ENCODE measurements around the gene TPCN2.
A peak's percentile ranks its signal among the peaks of the same experiment; 100 is the strongest.

TPCN2 gene

DNA sequence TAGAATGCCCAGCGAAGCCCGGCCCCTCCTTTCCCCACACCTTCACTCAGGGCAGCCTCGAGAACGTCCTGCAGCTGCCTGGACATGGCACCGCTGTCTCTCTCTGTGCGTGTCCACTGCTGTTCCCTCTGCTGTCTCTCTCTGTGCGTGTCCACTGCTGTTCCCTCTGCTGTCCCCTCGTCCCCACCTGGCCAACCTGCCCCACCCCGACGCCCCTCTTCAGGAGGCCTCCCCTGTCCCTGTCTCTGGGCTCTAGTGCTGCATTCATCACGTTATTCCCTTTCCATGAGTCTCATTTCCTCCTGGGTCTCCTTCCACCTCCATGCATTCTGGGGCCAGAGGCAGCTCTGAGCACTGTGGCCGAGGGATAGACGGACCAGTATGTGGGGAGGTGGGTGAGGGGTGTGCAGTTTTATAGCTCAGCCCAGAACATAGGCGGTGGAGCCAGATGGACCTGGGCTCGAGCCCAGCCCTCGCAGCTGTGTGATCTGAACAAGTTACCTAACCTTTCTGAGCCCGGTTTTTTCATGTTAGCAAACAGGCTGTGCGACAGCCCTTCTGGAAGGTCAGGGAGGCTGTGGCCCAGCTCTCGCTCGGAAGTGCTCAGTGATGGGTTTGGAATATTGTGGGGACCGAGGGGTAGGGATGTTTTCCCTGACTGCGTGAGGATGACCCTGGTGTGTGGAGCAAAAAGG, 65.1 kb downstream of the TPCN2 start:
- DNase-seq: no peak

DNA sequence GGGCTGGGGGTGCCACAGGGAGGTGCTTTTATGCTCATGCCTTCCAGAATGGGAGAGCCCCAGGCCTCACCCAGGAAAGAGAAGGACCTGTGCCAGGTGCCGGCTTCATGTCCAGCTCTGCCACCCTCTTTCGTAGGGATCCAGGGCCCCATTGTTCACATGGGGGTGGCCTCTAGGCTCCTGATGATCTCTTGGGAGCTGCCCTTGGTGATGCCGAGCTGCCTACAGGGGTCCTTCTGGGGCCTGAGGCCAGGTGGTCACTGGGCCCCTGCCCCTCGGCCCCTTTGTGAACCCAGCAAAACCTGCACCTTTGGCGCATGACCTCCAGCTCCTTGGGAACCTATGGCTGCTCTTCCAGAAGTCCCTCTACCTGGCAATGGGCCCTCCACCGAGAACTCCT, 65.6 kb downstream of the TPCN2 start:
- no peak for DNase-seq

- no peak for DNase-seq
Observed at GRCh38 chr11:69114811-69115523, 66.2 kb downstream of the TPCN2 start.

DNA sequence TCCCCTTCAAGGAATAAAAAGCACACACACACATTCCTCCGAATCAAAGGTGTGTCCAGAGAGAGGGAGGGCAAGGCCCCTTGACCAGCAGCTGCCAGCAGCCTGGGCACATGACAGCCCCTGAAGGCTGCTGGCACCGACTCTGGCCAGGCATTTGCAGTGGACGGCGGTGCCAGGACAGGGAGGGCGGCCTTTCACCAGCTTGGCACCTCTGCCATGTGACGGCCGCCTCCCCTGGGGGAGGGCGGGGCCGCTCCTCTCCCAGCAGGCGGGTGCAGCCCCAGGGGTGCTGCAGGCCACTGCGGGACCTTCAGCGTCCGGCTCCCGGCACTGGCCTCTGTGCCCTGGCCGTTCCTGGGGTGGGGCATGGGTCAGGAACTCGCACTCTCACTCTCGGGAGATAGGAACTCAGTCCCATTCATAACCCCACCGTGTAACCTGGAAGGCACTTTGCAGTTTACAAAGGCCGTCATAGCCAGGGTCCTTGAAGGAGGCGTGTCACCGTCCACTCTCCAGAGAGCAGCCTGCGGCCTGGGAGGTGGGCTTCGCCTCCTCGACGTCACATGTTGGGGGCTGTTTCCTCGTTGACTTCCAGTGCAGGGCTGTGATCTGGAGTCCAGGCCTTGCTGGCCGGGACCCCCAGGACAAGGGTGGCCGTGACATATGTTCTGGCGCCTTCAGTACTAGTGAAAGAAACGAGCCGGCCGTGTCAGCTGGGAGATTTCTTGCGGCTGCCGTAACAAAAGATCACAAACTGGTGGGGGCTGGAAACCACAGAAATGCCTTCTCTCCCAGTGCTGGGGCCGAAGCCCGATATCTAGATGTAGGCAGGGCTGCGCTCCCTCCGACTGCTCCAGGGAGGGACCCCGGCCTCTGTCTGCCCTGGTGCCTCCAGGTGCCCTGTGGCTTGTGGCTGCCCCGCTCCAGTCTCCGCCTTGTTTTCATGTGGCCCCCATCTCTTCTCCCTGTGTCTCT, 67.1 kb downstream of the TPCN2 start:
- no peak for DNase-seq

- DNase-seq: no peak
Observed at GRCh38 chr11:69116671-69117070, 67.9 kb downstream of the TPCN2 start.

- no peak for DNase-seq
Observed at GRCh38 chr11:69119190-69119589, 70.5 kb downstream of the TPCN2 start.

DNA sequence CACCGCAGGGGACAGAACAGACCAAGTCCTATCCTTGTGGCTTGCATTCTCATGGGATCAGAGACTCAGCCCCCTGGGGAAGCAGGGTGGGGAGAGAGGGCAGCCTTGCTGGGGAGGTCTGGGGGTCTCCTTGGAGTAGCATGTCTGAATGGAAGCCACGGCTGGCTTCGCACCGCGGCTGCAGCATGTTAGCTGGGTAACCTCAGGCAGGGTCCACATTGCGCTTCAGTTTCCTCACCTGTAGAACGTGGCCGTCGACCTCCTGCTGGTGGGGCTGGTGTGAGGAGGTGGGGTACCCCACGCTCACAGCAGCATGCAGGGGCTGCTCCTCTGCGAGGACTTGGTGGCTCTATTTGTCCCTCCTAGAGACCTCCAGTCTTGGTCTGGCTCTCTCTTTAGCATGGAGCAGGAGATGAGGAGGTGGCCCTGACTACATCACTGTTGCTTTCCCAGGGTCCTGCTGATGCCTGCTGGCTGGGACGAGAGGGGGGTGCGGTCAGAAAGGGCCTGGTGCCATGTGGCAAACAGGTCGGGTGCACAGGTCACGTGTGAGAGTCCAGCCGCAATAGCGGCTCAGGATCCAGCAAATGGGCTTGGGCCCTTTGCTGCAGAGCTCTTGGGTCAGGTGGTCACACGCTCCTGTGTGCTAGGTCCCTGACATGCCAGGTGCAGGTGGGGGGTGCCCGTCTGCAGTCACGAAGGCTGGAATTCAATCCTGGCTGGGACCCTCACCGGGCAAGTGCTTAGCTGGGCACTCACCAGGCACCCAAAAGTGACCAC, 71.6 kb downstream of the TPCN2 start:
- no peak for DNase-seq

DNA sequence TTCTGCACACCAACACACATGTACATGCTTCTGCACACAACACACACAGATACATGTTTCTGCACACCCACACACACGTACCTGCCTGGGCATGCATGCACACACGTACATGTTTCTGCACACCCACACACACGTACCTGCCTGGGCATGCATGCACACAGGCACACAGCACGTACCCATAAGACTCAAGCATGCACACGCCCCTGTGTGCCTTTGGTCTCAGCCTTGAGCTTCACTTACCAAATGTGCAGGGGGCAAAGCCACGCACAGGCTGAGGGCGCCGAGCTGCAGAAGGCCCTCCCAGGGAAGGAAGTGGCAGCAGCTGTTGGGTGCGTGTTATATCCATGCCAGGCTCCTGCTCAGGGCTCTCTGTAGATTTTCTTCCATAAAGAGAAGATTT, 72.3 kb downstream of the TPCN2 start:
- DNase-seq: no peak

DNA sequence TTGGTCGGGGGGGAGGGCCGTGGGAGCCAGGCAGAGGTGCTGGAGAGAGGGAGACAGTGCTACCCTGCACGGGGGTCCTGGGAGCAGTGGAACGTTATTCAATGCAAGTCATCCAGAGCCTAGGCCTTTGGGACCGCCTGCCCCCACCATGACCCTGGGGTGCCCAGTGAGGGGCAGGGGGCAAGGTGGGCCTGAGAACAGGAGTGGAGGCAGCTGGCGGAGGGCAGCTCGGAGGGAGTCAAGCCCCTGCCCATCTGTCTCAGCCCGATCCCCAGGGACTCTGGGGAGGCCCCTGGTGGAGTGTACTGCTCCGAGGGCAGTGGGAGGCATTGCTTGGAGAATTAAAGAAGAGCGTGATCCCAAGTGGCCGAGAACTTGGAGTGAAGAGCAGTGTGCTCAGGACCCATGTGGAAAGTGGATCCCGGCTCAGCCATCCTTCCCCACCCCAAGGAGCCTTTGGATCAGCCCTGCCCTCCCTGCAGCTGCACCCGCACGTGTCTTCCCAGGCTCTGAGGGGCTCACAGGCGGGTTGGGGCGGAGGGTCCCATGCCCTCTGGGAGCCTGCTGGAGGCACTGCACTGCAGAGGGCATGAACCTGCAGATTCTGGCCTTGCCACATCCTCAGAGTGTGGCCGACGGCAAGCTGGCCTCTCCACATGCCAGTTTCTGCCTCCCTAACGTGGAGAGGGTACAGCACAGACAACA, 73.0 kb downstream of the TPCN2 start:
- no peak for DNase-seq

DNA sequence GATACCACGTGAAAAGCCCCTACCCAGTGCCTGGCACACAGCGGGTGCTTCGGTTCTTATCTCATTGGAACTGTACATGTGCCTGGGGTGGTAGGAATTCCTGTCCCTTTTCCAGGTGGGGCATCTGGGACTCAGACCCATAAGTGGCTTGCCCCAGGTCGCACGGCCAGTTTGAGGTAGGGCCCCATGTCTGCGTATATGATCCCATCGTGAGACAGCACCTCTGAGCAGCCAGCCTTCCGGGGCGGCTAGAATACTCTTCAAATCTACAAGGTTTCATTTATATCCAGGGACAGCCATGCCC, 73.5 kb downstream of the TPCN2 start:
- no peak for DNase-seq

GRCh38 chr11:69122630-69123431, 74.1 kb downstream of the TPCN2 start:
- DNase-seq: peak; percentile 74

- DNase-seq: no peak
Observed at GRCh38 chr11:69123593-69124545, 75.1 kb downstream of the TPCN2 start.

- no peak for DNase-seq
Observed at GRCh38 chr11:69125861-69126260, 77.1 kb downstream of the TPCN2 start.

DNA sequence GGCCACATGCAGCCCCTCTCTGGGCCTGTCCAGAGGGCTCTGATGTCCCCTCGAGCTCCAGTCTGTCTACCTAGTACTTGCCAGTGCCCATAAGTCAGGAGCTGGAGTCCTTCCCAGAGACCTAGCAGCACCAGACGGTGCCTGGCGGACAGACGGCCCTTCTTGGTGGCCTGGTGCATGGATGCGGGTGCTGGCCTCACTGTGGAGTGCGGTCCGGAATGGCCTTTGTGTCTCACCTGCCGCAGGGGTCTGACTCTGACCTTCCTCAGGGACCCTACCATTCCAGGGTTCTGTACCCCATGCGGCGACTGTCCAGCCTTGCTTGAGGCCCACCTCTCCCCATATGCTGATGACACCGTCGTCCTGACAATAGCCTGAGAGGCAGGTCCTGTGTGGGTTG, 77.6 kb downstream of the TPCN2 start:
- no peak for DNase-seq

- DNase-seq: no peak
Observed at GRCh38 chr11:69127081-69127850, 78.5 kb downstream of the TPCN2 start.

DNA sequence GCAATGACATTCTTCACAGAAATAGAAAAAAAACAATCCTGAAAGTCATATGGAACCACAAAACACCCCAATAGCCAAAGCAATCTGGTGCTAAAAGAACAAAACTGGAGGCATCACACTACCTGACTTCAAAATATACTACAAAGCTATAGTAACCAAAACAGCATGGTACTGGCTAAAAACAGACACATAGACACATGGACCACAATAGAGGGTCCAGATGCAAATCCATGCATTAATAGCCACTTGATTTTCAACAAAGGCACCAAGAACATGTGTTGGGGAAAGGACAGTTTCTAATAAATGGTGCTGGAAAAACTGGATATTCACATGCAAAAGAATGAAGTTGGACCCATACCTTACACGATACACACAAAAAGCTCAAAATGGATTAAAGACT, 79.2 kb downstream of the TPCN2 start:
- no peak for DNase-seq

GRCh38 chr11:69129053-69129452, 80.3 kb downstream of the TPCN2 start:
- DNase-seq: no peak

DNA sequence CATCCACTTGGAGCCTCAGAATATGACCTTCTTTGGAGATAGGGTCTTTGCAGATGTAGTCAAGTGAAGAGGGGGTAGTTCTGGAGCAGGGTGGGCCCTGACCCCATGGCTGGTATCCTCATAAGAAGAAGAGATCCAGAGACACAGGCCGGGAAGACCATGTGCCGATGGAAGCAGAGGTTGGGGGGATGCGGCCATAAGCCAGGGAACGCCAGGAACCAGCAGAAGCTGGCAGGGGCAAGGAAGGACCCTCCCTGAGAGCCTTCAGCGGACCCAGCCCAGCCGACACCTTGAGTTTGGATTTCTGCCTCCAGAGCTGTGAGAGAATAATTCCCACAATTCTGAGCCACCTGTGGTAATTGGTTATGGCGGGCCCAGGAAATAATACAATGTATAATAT, 80.9 kb downstream of the TPCN2 start:
- no peak for DNase-seq

DNA sequence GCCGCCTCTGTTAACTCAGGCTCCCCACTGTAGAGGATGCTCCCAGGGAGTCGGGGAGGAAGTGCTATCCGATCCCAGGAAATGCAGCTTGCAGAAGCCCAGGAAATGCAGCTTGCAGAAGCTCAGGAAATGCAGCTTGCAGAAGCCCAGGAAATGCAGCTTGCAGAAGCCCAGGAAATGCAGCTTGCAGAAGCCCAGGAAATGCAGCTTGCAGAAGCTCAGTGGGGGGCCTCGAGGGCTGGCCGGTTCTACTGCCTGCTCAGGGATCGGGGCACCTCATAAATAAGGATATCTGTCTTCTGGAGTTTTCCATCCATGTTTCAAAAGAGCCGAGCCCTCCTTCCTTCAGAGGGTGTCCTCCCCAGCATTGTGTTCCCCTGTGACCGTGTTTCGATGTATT, 81.9 kb downstream of the TPCN2 start:
- no peak for DNase-seq
